Endothelial cell of umbilical vein (primary cell): ENCODE data around the gene SH3RF3.

Experiments
- MYC ChIP-seq: IDR thresholded peaks from one replicate; pipeline ENCODE4 v1.6.1; 2011; ENCODE audit warnings: mild to moderate bottlenecking, low read depth, low read length
- TF ChIP-seq, protein P1 (sequence below), 2 donors: IDR thresholded peaks; 1 replicate in 1 of 2; 2 replicates in 1 of 2; pipeline ENCODE4 v1.5.1; 2011; ENCODE audit warnings: low read length in 2 of 2, mild to moderate bottlenecking in 2 of 2, moderate library complexity in 2 of 2, control low read depth in 1 of 2, inconsistent platforms in 1 of 2, low read depth in 1 of 2; ENCODE audit not compliant: insufficient read depth in 1 of 2; ENCODE audit errors: extremely low read depth in 1 of 2

DNA sequence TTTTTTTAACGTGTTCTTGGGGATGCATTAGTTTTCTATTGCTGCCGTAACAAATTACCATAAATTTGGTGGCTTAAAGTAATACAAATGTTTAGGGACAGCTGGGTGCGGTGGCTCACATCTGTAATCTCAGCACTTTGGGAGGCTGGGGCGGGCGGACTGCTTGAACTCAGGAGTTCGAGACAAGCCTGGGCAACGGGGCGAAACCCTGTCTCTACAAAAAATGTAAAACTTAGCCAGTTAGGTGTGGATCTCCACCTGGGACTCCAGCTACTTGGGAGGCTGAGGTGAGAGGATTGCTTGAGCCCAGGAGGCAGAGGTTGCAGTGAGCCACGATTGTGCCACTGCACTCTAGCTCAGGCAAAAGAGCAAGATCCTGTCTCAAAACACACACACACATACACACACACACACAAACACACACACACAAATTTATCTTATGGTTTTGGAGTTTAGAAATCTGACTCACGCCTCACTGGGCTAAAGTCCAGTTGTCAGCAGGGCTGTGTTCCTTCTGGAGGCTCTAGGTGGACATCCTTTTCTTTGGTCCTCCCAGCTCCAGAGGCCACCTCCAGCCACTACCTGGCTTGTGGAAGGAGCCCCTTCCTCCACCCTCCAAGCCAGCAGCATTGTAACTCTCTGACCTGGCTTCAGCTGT, 408.7 kb downstream of the SH3RF3 start:
- TF ChIP-seq, protein P1, sequence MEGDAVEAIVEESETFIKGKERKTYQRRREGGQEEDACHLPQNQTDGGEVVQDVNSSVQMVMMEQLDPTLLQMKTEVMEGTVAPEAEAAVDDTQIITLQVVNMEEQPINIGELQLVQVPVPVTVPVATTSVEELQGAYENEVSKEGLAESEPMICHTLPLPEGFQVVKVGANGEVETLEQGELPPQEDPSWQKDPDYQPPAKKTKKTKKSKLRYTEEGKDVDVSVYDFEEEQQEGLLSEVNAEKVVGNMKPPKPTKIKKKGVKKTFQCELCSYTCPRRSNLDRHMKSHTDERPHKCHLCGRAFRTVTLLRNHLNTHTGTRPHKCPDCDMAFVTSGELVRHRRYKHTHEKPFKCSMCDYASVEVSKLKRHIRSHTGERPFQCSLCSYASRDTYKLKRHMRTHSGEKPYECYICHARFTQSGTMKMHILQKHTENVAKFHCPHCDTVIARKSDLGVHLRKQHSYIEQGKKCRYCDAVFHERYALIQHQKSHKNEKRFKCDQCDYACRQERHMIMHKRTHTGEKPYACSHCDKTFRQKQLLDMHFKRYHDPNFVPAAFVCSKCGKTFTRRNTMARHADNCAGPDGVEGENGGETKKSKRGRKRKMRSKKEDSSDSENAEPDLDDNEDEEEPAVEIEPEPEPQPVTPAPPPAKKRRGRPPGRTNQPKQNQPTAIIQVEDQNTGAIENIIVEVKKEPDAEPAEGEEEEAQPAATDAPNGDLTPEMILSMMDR (IDR thresholded peaks at IDR 0.05; ENCODE audit: extremely low read depth in 1 of 2, insufficient read depth in 1 of 2, low read depth in 1 of 2, low read length in 2 of 2), result no peak
- no peak for TF ChIP-seq MYC
